Inflammatory macrophage (primary cell): ENCODE data around the gene PPP1R15A.
A peak's percentile ranks its signal among the peaks of the same experiment; 100 is the strongest.
"Not testable (repeated sequence)": the region's sequence is repeated elsewhere in the genome, so short reads cannot be mapped to it uniquely, and the experiment has no call there.

Source experiments
- DNase-seq, 2 donors: peaks; one replicate each; pipeline ENCODE4 v3.0.0-alpha.2; 2020 to 2022

PPP1R15A gene

GRCh38 chr19:48859711-48860572 is 12.3 kb upstream of the PPP1R15A start:
- peak; percentile 60 to 68 for DNase-seq

DNA sequence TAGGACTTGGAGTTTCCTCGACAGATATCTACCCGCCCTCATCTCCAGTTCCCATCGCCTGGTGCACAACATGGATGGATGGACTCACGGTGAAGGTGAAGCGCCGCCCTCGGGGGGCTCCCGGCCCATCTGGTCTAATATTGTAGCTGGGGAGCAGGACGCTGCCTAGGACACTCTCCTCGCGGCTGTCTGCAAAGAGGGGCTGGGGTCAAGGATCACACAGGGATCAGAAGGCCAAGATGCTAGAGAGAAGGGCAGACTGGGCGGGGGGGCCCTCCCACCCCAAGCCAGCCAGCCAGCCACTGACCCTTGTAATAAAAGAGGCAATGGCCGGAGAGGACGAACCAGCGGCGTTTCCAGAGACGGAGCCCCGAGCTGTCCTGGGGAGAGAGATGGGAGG is 10.9 kb upstream of the PPP1R15A start:
- no peak for DNase-seq

DNA sequence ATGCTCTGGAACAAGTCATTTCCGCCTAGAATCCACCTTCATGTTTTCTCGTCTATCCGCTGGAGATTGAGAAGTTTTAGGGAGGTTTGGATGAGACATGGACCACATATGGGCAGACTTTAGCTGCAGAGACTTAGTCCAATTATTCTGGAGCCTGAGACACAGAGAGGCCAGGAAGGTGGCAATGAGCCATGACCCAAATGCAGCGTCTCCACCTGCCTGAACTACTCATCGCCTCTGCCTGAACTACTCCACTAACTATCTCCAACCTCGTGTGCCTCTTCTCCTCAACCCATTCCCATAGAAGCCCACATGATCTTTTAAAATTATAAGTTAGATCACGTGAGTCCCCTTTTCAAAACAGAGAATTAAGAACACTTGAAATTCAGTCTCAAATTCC is 9.4 kb upstream of the PPP1R15A start:
- DNase-seq, result no peak

DNA sequence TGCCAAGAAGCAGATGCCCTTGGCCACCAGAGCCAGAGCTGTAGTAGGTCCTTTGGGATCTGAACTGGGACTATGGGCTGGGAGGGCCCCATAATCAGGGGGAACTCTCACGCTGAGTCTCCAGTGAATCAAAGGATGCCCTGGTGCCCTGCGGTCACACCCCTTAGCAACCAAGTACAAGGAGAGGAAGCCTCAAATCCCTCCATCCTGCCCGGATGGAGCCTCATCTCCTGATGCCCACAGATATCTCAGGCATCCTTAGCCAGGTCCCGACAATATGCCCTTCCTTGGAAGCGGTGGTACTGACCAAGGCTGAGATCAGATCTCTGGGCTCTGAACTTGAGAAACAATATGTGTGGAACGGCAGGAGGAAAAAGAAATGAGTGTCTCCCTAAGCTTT is 5.5 kb upstream of the PPP1R15A start:
- DNase-seq, result no peak

- DNase-seq, result no peak
Observed at GRCh38 chr19:48867123-48867745, 5.0 kb upstream of the PPP1R15A start.

- no peak for DNase-seq
Observed at GRCh38 chr19:48867746-48868113, 4.5 kb upstream of the PPP1R15A start.

GRCh38 chr19:48868114-48868886 is 3.9 kb upstream of the PPP1R15A start, which contains the start of gene PLEKHA4:
Gene PLEKHA4 (minus strand): TSS chr19:48868617. CDS start chr19:48867620, 997 bp downstream.
- no peak for DNase-seq

DNA sequence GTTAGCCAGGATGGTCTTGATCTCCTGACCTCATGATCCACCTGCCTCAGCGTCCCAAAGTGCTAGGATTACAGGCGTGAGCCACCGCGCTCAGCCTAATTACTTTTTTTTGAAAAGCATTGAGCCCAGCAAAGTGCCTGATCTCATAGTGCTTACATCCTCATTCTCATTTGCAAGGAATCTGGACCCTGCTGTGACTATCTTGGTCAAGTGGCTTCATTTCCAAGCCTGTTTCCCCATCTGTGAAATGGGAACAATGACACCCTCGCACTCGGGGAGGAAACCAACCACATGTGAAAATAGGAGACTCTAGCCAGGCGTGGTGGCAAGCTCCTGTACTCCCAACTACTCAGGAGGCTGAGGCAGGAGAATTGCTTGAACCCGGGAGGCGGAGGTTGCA is 2.2 kb upstream of the PPP1R15A start:
- peak; percentile 32 to 42 for DNase-seq

DNA sequence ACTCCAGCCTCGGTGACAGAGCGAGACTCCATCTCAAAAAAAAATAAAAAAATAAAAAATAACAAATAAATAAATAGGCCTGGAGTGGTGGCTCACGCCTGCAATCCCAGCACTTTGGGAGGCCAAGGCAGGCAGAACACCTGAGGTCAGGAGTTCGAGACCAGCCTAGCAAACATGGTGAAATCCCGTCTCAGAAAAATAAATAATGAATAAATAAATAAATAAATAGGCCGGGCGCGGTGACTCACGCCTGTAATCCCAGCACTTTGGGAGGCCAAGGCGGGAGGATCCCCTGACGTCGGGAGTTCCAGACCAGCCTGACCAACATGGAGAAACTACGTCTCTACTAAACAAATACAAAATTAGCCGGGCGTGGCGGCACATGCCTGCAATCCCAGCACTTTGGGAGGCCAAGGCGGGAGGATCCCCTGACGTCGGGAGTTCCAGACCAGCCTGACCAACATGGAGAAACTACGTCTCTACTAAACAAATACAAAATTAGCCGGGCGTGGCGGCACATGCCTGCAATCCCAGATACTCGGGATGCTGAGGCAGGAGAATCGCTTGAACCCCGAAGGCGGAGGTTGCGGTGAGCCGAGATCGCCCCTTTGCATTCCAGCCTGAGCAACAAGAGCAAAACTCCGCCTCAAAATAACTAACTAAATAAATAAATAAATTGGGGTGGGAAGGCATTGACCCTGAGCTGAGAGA is 595 bp upstream of the PPP1R15A start:
- not testable (repeated sequence) for DNase-seq

DNA sequence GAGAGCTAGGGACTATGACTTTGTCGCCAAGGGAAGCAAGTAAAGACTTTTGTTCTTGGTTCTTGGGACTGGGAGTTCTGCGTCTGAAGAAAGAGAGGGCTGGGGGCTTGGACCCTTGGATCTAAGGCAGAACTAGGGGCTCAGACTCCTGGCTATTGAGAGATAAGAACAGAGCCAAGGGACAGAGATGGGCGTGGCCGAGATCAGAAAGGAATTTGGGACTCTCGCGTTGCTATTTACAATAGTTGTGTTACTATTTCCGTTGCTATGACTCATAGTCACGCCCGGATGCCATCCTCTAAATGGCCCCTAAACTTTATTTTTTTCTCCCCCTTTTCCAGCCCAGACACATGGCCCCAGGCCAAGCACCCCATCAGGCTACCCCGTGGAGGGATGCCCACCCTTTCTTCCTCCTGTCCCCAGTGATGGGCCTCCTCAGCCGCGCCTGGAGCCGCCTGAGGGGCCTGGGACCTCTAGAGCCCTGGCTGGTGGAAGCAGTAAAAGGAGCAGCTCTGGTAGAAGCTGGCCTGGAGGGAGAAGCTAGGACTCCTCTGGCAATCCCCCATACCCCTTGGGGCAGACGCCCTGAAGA is 759 bp downstream of the PPP1R15A start:
- DNase-seq, result peak; percentile 91 to 93

DNA sequence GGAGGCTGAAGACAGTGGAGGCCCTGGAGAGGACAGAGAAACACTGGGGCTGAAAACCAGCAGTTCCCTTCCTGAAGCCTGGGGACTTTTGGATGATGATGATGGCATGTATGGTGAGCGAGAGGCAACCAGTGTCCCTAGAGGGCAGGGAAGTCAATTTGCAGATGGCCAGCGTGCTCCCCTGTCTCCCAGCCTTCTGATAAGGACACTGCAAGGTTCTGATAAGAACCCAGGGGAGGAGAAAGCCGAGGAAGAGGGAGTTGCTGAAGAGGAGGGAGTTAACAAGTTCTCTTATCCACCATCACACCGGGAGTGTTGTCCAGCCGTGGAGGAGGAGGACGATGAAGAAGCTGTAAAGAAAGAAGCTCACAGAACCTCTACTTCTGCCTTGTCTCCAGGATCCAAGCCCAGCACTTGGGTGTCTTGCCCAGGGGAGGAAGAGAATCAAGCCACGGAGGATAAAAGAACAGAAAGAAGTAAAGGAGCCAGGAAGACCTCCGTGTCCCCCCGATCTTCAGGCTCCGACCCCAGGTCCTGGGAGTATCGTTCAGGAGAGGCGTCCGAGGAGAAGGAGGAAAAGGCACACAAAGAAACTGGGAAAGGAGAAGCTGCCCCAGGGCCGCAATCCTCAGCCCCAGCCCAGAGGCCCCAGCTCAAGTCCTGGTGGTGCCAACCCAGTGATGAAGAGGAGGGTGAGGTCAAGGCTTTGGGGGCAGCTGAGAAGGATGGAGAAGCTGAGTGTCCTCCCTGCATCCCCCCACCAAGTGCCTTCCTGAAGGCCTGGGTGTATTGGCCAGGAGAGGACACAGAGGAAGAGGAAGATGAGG is 1.5 kb downstream of the PPP1R15A start:
- DNase-seq, result peak; percentile 15 to 46

DNA sequence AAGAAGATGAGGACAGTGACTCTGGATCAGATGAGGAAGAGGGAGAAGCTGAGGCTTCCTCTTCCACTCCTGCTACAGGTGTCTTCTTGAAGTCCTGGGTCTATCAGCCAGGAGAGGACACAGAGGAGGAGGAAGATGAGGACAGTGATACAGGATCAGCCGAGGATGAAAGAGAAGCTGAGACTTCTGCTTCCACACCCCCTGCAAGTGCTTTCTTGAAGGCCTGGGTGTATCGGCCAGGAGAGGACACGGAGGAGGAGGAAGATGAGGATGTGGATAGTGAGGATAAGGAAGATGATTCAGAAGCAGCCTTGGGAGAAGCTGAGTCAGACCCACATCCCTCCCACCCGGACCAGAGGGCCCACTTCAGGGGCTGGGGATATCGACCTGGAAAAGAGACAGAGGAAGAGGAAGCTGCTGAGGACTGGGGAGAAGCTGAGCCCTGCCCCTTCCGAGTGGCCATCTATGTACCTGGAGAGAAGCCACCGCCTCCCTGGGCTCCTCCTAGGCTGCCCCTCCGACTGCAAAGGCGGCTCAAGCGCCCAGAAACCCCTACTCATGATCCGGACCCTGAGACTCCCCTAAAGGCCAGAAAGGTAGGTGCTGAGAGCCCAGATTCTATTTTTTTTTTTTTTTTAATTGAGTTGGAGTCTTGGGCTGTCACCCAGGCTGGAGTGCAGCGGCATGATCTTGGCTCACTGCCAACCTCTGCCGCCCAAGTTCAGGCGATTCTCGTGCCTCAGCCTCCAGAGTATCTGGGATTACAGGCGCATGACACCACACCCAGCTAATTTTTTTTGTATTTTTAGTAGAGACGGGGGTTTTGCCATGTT is 2.3 kb downstream of the PPP1R15A start:
- peak; percentile 76 to 87 for DNase-seq

- not testable (repeated sequence) for DNase-seq
Observed at GRCh38 chr19:48876043-48876981, 4.1 kb downstream of the PPP1R15A start.

GRCh38 chr19:48877855-48878195 is 5.6 kb downstream of the PPP1R15A start:
- no peak for DNase-seq

DNA sequence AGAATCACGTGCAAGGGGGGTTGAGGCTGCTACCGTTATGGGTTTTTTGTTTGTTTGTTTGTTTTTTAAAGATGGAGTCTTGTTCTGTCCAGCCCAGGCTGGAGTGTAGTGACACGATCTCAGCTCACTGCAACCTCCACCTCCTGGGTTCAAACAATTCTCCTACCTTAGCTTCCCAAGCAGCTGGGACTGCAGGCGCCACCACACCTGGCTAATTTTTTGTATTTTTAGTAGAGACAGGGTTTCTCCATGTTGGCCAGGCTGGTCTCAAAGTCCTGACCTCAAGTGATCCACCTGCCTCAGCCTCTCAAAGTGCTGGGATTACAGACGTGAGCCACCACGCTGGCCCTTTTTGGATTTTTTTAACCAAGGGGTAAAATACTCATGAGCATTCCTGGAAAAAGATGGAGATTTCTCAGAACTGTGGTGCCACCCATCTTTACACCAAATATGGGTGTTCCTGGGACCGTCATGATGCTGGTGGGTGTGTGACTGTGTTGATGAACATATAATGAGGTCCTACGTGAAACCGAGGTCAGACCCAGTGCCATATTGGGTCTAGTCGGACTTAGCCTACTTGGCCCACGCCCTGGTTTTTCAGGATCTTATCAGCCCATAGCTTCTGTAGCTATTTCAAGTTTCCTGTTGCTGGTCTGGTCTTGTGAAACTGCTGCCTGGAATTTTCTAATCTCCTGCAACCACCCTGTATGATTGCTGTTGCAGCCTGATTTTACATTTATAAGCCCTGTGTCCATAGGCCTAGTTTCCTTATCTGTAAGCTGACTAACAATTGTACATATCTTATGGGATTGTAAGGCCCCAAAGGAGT is 6.2 kb downstream of the PPP1R15A start:
- peak; percentile 88 to 92 for DNase-seq

DNA sequence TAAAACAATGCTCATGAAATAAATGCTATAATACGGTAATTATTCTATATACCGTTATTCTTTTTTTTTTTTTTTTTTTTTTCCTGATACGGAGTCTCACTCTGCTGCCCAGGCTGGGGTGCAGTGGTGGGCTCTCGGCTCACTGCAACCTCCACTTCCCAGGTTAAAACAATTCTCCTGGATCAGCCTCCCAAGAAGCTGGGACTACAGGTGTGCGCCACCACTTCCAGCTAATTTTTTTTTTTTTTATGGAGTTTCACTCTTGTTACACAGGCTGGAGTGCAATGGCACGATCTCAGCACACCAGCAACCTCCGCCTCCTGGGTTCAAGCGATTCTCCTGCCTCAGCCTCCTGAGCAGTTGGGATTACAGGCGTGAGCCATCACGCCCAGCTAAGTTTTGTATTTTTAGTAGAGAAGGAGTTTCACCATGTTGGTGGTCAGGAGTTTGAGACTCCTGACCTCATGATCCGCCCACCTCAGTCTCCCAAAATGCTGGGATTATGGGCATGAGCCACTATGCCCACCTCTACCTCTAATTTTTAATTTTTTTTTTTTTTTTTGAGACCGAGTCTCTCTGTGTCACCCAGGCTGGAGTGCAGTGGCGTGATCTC is 6.9 kb downstream of the PPP1R15A start:
- no peak for DNase-seq

DNA sequence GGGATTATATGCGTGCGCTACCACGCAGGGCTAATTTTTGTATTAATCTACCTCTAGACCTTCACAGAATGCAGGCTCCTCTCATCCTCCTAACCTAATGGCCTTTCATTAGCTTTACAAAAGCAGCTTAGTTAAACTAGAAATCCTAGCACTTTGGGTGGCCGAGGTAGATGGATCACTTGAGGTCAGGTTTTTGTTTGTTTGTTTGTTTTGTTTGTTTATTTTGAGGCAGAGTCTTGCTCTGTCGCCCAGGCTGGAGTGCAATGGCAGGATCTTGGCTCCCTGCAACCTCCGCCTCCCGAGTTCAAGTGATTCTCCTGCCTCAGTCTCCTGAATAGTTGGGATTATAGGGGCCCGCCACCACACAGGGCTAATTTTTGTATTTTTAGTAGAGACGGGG is 7.5 kb downstream of the PPP1R15A start:
- DNase-seq, result not testable (repeated sequence)
